ENCODE data around the gene CAPN14. TPM values are rescaled to one million over a fixed set of nuclear protein-coding genes. Genes with fewer than 3 reads are reported as not detected.
A peak's percentile ranks its signal among the peaks of the same experiment; 100 is the strongest.

Gene CAPN14
- total RNA-seq, 1 experiment from 2014 or later = 0.96 TPM

GRCh38 chr2:31243053-31243452, 25.7 kb upstream of the CAPN14 start:
- DNase-seq (ENCODE audit: low read depth) = no peak

DNA sequence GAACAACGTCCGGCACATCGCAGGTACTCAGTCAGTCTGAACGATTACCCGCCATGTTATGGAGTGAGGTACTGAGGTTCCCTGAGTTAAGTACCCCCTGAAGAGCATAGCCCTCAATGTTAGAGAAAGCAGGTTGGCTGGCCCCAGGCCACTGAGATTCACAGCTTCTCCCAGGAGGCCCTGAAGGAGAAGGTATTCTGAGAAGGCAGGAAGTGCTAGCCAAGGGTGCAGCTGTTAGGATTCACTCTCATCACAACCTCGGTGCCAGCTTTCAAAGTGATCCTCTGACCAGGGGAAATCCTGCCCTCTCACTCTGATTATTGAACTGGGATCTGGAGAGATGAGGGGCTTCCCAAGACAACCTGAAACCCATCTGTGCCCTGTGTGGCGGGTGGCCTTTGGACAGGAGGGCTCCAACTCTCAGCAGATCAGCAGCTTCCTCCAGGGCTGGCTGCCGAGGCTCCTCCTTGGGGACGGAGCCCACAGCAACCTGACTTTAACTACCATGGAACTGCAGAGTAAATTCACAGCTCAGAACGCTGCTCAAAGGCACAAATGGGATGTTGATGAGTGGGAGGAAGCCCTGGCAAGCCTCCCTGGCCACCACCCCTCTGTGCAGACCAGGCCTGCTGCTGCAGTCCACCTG, 24.4 kb upstream of the CAPN14 start:
- DNase-seq (ENCODE audit: low read depth) = no peak

GRCh38 chr2:31240381-31241365, 23.4 kb upstream of the CAPN14 start:
- no peak for DNase-seq (ENCODE audit: low read depth)

DNA sequence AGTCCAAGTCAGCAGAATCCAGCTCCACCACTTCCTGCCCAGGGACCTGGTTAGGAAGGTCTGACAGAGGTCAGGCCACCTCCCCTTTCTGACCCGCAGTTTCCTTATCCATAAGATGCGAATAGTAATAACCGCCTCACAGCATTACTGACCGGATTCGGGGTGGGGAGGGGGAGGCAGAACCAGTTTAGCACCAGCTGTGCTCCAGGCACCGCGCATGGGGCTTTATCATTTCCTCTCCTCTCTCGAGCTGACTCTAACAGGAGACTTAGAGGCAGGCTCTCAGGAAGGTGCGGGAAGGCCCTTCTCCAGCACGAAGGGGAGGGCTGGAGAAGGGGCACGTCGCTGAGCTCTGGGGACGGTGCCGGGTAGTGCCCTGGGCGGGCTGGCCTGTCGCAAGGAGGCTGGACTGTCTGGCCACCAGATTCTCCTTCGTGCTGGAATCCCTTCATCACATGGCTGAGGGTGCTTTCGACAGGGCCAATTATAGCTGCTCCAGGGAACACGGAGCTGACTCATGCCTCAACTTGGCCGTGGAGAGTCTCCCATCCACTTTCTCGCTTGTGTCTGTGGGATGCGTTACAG, 22.4 kb upstream of the CAPN14 start:
- peak; percentile 85 for DNase-seq (ENCODE audit: low read depth)

DNA sequence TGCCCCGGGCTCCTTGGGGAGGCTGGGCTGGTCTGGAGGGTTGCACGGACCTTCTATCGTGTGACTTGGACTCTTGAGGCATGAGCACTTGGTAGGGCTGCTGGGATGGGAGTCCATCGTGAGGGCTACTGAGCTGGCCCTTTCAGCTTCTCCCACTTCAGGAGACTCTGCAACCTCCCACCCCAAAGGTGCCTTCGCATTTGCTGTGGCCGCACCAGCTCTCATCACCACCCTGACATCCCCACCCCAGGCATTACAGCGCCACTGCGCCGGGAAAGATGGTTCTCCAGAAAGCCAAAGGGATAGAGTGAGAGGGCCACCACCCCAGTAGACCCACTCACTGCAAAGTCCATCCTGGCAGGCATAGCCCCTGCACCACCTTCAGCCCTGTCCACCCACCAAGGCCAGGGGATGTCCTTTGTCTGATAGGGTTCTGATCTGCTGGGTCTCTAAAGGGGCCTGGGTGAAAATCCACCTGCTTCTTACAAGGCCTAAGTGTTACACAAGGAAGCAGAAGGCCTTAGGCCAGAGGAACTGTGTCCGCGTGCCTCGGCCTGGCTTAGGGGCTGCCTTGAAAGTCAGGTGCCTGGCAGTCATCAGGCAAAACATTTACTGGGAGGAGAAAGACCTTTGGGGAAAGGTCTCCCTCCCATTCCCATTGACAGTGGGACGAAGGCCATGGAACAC, 21.7 kb upstream of the CAPN14 start:
- no peak for DNase-seq (ENCODE audit: low read depth)

DNA sequence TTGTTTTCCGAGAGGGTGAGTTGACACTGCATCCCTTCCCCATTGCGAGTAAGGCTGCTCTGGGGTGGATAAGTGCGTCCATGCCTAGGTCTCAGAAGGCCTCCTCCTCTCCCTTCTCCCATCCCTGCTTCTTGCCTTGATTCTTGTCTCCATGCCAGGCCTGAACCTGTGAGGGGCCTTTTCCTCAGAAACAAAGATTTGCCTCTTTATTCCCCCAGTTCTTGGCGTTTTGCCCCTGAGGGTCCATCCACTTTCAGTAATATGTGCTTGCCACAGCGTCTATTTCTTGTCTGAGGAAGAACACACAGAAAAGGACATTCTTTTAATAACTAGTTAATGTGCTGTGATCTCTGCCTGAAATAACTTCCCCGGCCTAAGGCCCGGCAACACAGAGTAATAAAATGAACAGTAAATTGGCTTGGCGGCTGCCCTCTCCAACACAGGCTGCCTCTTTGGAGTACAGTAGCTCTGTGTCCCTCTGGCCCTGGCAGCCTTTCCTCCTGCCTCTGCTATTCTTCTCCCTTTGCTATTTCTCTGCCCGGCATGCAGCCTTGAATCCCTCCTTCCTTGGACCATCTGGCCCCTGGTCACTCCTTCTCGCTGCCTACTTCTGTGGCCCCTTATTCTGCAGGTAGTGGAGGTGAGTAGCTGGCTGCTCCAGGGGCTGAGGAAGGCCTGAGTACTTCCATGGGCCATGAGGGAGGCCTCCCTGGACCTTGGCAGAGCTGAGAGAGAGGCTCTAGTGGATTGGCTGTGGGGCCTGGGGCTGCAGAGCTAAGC, 21.0 kb upstream of the CAPN14 start:
- peak; percentile 39 for DNase-seq (ENCODE audit: low read depth)

DNA sequence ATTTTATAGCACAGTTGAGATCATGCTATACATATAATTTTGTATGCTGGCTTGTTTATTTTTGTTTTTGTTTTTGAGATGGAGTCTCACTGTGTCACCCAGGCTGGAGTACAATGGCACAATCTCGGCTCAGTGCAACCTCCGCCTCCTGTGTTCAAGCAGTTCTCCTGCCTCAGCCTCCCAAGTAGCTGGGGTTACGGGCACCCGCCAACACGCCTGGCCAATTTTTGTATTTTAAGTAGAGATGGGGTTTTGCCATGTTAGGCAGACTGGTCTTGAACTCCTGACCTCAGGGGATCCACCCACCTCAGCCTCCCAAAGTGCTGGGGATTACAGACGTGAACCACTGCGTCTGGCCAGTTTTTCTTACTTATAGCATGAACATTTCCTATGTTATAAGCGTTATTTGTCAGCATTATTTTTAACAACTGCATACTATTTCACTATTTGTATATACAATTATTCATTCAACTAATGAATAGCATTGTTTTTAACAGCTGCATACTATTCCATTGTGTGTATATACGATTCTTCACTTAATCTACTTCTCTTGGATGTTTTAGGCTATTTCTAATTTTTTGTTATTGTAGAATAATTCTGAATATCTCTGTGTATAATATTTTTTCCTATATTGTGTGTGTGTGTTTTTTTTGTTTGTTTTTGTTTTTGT, 20.2 kb upstream of the CAPN14 start:
- no peak for DNase-seq (ENCODE audit: low read depth)

GRCh38 chr2:31236433-31237205, 19.3 kb upstream of the CAPN14 start:
- DNase-seq (ENCODE audit: low read depth) = no peak

DNA sequence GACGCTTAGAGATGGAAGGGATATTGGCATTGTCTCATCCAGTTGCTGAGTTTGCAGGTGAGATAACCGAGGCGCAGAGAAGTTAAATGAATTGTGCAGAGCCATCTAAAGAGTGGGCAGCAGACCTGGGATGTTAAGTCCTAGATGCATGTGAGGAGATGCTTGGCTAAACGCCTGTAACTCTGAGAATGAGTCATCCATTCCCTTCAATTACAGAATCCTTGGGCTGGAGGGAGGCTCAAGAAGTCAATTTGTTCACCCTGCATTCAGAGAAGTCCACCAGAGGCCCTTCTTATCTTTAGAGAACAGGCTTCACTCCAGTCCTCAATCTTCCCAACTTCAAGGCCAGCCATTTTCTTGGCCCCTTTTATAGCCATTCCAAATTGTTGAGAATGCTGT, 18.2 kb upstream of the CAPN14 start:
- DNase-seq (ENCODE audit: low read depth) = peak; percentile 92

DNA sequence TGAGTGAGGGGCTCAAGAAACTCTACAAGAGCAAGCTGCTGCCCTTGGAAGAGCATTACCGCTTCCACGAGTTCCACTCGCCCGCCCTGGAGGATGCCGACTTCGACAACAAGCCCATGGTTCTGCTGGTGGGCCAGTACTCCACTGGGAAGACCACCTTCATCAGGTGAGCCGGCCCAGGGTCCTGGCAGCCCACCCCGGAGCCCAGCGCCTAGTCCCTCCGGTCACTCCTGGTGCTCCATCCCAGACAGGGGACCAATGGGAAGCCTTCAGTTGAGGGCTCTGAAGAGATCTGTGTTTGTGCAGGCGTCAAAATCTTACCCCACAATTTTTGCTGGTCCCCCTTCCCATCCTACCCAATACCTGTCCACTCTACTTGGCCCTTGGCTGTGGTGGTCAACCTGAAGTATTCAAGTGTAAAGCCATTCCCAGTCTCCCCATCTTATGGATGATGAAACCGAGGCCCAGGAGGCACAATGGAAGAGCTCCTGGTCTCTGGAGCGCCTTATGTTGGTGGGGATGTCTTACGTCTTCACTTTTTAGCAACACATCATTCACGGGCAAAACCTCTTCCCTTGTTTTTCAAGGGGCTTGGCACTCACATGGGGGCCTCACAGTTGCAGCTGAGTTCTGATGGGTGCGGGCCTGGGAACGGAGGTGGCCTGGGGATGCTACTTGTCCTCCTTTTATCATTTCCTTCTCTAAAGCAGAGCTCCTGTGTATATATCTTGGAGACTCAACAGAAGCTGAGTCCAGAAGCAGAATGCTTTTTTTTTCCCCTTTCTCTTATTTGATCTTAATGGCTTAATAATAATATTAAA, 17.6 kb upstream of the CAPN14 start:
- DNase-seq (ENCODE audit: low read depth) = no peak

DNA sequence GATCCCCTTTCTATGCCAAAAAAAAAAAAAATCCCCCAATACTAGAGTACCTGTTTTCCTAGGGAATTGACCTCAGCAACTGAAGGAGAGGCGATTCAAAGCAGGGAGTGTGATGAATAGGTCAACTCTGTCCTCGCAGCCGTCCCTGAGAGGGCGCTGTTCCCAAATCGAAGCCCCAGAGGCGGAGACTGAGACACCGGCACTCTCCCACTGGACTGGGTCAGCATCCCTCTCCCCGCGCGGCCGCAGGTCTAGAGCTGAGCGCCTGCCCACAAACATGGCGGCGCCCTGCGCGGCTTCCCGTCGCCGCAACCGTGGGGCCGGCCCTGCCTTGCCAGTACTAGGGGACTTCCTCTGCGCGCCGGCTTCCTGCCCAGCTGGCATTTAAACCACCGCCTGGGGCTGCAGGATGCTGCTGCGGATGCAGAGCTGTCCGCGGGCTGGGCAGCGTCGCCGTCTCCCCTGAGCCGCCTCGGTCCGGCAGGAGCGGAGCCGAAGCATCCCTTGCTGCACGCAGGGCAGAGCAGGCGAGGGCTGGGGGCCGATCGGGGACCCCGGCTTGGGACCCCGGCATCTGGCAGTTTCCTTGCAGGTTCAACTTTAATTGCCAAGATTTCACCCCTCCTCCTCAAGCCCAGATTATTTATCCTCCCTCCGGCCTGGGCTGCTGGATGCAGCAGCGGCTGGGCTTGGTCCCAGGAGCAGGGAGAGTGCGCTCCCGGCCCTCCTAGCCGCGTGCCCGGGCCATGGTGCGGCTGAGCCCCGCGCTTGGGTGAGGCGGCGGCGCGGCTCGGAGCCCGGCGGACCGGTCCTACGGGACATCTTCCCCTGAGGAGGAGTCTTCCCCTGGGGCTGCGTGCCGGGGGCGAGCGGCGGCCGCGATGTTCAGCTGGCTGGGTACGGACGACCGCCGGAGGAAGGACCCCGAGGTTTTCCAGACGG, 16.7 kb upstream of the CAPN14 start, which contains the start of gene EHD3:
Gene EHD3 (plus strand): TSS at position 412 of the 942 bp plus-strand sequence. CDS start 470 bp downstream, at position 882.
- DNase-seq (ENCODE audit: low read depth) = peak; percentile 94

- peak; percentile 68 for DNase-seq (ENCODE audit: low read depth)
Measured at GRCh38 chr2:31233231-31233630, 15.9 kb upstream of the CAPN14 start.

GRCh38 chr2:31232586-31232985, 15.3 kb upstream of the CAPN14 start:
- no peak for DNase-seq (ENCODE audit: low read depth)

DNA sequence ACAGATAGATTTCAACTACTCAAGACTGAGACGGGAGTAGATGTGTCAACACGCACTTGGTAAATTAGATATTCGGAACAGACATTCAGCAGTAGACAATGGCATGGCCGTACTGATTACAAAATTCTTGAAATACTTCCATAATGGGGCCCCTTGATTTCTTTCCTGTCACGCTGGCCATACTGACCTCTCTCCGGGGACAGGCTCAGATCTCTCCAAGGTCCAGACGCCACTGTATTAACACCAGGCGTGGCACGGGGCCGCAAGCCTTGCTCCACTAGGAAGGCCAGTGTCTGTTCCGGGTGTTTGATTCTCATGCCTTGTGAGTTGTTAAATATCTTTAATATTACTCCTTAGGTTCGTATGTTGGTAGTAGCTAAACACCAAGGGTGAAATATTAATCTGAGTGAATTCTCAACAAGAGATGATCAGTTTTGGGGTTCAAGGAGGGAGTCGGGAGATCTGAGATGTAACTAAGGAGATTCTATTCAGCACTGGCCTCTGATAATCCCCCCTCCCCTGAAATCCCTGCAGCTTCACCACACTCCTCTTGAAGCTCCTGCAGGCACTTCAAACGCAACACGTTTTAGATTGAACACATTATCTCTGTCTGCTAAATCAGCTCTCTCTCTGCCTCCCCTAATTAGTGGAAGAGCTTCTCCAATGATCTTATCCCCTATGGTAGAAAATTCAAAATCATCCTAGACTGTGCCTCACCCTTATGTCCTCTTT, 14.4 kb upstream of the CAPN14 start:
- no peak for DNase-seq (ENCODE audit: low read depth)

DNA sequence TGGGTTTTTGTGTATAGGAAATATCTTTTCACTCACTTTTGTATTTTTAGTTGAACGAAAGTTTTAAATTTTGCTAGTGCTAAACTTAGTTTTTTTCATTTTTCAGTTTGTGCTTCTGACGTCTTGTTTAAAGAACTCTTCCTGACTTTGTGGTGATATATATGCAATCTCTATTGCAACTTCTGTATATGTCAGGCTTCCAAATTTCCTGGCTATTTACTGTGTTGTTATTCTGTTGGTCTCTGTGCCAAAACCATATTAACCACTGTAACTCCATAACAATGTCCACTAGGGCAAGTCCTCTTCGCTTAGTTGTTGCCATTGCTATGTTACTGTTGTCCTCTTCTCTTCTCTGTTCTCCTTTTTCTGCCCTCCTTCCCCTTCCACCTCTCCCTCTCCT, 13.4 kb upstream of the CAPN14 start:
- no peak for DNase-seq (ENCODE audit: low read depth)

DNA sequence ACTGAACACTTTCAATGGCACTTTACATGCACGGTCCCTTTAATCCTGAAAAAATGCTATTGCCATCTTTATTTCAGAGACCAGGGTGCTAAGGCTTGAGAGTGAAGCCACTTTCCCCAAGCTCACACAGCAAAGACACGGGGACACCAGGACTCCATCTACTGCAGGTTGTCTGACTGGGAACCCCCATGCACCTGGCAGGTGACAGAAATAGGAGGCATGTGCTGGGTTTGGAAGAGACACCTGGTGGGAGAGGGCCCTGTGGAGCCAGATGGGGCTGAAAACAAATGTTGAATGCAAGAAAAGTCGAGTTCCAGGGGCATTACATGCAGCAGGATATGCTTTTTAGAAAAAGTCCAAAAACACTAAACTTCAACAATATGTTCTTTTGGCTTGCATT, 11.4 kb upstream of the CAPN14 start:
- DNase-seq (ENCODE audit: low read depth) = no peak

GRCh38 chr2:31227711-31228125, 10.4 kb upstream of the CAPN14 start:
- no peak for DNase-seq (ENCODE audit: low read depth)

Measured in RPMI7951 (cell line).